LHCN-M2 (cell line): ENCODE results near the gene MUC21. TPM values are rescaled to one million over a fixed set of nuclear protein-coding genes. Genes with fewer than 3 reads are reported as not detected.
"Not testable (repeated sequence)": the region's sequence is repeated elsewhere in the genome, so short reads cannot be mapped to it uniquely, and the experiment has no call there.

Experiments
- DNase-seq: peaks from one replicate; pipeline ENCODE4 v3.0.0-alpha.2; 2012; ENCODE audit warnings: low read depth
- total RNA-seq: library from RNA; depleted of rRNA; stranded (reverse); fragments of >200 nt; gene quantifications from 2 replicates; pipeline ENCODE4 v1.2.3, GENCODE V29; 2014

MUC21 gene
- total RNA-seq, 1 experiment from 2014 or later, result not detected

DNA sequence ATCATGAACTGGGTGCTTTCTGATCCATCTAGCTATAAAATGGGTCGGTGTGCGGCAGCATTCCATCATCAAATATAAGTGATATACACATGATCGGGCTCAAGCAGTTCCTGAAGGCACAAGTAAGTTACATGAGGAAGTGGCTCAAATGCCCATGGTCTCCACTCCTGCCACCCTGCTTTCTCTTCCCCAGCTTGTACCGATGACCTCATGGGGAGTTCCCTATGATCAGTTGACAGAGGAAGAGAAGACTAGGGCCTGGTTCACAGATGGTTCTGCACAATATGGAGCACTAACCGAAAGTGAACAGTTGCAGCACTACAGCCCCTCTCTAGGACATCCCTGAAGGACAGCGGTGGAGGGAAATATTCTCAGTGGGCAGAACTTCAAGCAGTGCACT is 14.3 kb upstream of the MUC21 start:
- DNase-seq, result not testable (repeated sequence)

GRCh38 chr6:30970946-30971345 is 12.6 kb upstream of the MUC21 start:
- DNase-seq, result no peak

- no peak for DNase-seq
Measured at GRCh38 chr6:30972816-30973215, 10.7 kb upstream of the MUC21 start.

DNA sequence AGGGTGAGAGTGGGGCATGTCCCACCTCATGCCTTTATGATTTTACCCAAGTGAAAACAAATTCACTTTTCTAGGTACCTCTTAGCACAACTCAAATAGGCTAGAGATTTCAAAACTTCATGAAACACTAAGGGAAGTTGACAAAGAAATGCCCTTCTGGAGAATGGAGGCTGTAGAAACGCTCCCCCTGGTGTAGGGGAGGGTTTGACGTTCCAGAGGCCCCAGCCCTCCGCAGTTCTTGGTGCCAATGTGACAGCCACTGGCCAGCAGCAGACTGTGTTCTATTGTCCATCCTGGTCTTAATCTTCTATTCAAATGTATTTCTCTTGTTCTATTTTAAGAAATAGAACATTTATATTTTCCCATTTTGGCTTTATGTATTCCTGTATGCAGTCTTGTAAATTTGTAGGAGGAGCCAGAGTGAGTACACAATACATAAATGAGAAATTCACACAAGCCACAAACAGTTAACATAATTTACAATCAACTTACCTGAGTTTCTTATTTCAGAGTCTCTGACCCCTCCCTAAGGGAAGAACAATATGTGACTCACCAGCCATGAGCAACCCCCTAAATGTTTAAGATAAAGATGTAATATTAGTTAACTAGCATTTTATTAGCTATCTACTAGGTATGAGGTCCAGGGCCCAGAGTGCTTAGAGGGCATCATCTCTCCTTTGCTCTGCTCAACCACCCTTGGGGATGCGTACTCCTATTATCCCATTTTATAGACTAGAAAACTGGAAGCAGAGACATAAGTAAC is 8.8 kb upstream of the MUC21 start:
- no peak for DNase-seq

DNA sequence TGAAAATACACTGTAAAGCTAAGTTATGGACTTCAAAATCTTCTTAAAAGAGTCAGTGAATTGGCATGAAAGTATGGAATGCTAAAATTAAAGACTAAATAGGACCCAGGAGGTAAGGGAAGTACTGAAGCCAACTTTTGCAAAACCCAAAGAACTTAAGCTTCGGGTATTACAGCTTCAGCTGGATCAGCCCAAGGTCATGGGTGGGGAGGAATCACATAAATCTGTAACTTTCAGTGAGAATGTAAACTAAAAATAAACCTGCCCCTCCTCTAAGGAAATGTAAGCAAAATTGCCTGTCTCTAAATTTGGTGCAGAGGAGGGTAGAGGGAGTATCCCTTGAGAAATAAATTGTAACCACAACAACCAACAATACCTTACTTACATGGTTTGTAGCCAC is 4.4 kb upstream of the MUC21 start:
- DNase-seq, result no peak

DNA sequence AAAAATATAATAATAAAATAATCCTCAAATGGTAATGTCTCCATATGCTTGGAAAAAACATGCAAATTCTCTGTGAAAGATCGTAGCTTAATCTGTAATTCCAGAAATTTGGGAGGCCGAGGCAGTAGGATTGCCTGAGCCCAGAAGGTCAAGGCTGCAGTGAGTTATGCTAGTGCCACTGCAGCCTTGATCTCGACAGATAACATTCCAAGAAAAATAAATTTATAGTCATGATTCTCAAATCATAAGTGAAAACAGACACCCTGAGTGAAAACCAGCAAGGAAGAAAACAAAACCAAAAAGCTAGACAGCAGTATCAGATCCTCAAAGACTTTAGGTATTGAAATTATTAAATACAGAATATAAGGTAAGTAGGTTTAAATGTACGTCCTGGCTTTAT is 3.8 kb upstream of the MUC21 start:
- no peak for DNase-seq

DNA sequence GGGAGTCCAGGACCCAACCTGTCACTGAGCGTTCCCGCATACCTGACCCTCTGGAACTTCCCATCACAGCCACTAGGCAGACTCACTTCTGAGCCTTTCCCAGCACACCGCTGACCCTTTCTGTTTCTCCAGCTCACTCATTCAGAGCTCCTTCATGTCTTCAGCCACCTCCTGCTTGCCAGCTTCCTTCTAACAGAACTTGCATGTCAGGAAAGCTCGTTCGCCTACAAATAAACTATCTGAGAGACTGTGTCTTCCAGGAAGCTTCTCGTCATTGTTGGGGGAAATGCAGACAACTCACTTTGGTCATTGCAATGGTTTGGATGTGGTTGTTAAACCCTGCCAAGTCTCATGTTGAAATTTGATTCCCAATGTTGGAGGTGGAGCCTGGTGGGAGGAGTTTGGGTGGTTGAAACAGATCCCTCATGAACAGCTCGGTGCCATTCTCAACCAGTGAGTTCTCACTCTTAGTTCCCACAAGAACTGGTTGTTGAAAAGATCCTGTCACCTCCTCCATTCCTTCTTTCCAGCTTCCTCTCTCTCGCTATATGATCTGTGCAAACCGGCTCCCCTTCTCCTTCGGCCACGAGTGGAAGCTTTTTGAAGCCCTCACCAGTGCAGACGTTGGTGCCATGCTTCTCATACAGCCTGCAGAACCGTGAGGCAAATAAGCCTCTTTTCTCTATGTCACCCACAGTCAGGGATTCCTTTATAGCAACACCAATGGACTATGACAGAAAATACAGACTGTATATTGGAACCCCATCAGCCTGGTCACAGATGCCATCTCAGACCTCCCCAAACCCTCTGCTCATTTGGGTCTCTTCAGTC is 1.4 kb upstream of the MUC21 start:
- peak; percentile 63 for DNase-seq

DNA sequence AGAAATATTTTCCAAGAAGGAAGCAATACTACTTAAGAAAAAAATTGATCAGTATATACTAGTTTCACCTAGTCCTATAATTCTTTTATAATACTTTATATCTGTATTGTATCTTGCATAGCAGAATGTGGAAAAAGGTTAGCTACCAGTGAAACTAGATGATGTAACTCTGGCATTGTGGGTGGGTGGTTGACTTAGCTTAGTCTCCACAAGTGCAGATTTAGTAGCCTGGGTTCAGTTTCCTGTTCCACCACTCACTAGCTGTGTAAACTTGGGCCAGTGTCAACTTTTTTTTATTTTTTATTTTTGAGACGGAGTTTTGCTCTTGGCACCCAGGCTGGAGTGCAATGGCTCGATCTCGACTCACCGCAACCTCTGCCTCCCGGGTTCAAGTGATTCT is 2.0 kb downstream of the MUC21 start:
- DNase-seq, result no peak

DNA sequence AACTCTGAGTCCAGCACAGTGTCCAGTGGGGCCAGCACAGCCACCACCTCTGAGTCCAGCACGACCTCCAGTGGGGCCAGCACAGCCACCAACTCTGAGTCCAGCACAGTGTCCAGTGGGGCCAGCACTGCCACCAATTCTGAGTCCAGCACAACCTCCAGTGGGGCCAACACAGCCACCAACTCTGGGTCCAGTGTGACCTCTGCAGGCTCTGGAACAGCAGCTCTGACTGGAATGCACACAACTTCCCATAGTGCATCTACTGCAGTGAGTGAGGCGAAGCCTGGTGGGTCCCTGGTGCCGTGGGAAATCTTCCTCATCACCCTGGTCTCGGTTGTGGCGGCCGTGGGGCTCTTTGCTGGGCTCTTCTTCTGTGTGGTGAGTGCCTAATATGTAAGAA is 3.8 kb downstream of the MUC21 start:
- no peak for DNase-seq

- DNase-seq, result no peak
Measured at GRCh38 chr6:30988209-30988825, 4.8 kb downstream of the MUC21 start.

- DNase-seq, result peak; percentile 22
Measured at GRCh38 chr6:30990422-30991086, 7.0 kb downstream of the MUC21 start.

GRCh38 chr6:30991891-30992290 is 8.4 kb downstream of the MUC21 start:
- no peak for DNase-seq

DNA sequence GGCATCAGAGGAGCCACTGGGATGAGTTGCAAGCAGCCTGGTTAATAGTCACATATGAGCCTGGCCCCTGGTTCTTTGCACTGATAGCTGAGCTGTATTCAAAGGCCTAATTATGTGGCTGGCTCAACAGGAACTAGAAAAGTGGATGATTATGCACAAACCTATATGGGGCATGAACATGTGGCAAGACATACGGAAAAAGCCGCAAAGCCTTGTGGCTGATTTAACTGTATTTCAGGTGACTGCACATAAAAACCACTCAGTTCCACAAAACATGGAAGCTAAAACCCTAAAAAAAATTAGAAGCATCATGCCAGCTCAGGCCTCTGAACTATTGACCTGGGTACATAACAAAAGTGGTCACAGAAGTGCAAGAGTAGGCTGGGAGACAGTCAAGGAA is 13.8 kb downstream of the MUC21 start:
- no peak for DNase-seq

- peak; percentile 41 for DNase-seq
Measured at GRCh38 chr6:30998785-30999184, 15.3 kb downstream of the MUC21 start.

GRCh38 chr6:31000067-31000860 is 16.7 kb downstream of the MUC21 start:
- not testable (repeated sequence) for DNase-seq

- no peak for DNase-seq
Measured at GRCh38 chr6:31001281-31001888, 17.9 kb downstream of the MUC21 start.

DNA sequence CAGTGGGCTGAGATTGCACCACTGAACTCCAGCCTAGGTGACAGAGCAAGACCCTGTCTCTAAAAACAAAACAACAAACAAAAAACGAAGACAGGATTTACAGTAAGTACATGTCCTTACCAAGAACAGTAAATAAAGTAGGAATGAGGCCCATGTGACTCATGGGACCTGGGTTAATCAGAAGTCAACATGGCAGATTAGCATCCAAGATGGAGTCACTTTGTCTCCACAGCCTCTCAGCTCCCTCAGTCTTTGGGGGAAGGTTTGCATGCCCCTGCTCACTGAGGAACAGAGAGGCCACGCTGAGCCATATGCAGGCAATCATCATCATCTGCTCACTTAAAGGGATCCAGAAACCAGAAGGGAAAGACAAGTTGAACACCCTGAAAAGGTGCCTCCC is 19.0 kb downstream of the MUC21 start:
- DNase-seq, result no peak

- DNase-seq, result no peak
Measured at GRCh38 chr6:31004794-31005193, 21.3 kb downstream of the MUC21 start.

GRCh38 chr6:31005249-31006020 is 21.9 kb downstream of the MUC21 start:
- no peak for DNase-seq

- DNase-seq, result peak; percentile 90
Measured at GRCh38 chr6:31007694-31008093, 24.2 kb downstream of the MUC21 start.
